Panc1 (cell line): ENCODE measurements around the gene HS6ST3.

Experiments used
- POLR2AphosphoS5 ChIP-seq: IDR thresholded peaks from 2 replicates; pipeline ENCODE4 v1.6.1; 2012; ENCODE audit warnings: mild to moderate bottlenecking, low read depth, low read length, moderate library complexity
- TF ChIP-seq, protein P1 (sequence below): fragments of 450-650 bp; IDR thresholded peaks from 2 replicates; pipeline ENCODE4 v1.5.1; 2017; ENCODE audit warnings: mild to moderate bottlenecking

DNA sequence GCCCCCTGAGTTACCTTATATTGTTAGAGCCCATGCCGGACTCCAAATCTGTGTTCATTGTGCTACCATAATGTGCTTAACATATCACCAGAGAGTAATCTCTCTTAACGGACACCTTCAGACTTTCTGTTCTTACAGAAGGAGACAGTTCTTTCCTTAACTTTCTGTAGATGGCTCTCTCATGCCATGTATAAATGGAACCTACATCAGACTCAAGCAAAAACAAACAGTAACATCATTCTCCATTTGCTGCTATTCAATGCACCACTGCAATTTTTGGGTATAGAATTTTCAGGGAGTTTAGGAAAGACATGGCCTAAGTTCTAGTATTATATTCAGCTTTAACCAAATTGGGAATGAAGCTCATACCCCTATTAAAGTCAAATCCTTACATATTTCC is 24.1 kb upstream of the HS6ST3 start:
- TF ChIP-seq, protein P1, sequence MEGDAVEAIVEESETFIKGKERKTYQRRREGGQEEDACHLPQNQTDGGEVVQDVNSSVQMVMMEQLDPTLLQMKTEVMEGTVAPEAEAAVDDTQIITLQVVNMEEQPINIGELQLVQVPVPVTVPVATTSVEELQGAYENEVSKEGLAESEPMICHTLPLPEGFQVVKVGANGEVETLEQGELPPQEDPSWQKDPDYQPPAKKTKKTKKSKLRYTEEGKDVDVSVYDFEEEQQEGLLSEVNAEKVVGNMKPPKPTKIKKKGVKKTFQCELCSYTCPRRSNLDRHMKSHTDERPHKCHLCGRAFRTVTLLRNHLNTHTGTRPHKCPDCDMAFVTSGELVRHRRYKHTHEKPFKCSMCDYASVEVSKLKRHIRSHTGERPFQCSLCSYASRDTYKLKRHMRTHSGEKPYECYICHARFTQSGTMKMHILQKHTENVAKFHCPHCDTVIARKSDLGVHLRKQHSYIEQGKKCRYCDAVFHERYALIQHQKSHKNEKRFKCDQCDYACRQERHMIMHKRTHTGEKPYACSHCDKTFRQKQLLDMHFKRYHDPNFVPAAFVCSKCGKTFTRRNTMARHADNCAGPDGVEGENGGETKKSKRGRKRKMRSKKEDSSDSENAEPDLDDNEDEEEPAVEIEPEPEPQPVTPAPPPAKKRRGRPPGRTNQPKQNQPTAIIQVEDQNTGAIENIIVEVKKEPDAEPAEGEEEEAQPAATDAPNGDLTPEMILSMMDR: no peak
- TF ChIP-seq POLR2AphosphoS5: no peak
